CD4-positive, alpha-beta T cell treated with Interleukin-15 for 4 hours (primary cell): ENCODE results near the gene TMEM117.
"Not testable (repeated sequence)": the region's sequence is repeated elsewhere in the genome, so short reads cannot be mapped to it uniquely, and the experiment has no call there.

ENCODE experiments used
- DNase-seq: peaks from one replicate; pipeline ENCODE4 v3.0.0-alpha.2; 2020; ENCODE audit warnings: low spot score

TMEM117 gene

GRCh38 chr12:44299524-44299923 lies 463.6 kb downstream of the TMEM117 start:
- DNase-seq: no peak

- DNase-seq: no peak
Observed at GRCh38 chr12:44307506-44308168, 471.8 kb downstream of the TMEM117 start.

DNA sequence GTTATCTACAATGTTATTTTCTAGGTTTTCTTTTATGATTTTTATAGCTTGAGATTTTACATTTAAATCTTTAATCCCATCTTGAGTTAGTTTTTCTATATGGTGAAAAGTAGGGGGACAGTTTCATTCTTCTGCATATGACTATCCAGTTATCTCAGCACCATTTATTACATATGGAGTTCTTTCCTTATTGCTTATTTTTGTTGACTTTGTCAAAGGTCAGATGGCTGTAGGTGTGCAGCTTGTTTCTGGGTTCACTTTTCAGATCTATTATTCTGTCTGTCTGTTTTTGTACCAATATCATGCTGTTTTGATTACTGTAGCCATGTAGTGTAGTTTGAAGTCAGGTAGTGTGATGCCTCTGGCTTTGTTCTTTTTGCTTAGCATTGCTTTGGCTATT lies 477.3 kb downstream of the TMEM117 start:
- no peak for DNase-seq

- no peak for DNase-seq
Observed at GRCh38 chr12:44314007-44314500, 478.2 kb downstream of the TMEM117 start.

DNA sequence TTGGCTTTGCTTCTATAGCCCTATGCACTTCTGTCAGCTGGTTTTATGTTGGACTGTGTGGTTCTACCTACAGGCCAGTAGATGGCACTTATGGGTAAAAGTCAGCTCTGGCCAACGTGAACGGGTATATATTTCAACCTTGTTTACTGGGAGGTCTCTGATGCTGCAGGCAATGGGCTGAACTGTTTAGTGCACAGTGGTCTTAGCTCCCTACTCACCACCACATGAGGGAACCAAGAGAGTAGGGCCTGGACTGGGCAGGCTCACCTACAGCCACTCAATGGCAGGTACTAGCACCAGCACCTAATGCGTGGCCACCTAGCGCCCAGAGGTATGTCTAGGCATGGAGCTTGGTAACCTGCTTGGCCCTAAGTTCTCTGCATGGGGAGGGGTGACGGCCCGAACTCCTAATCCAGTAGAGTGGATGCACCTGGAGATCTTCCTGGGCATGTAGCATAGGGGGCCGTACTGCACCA lies 481.8 kb downstream of the TMEM117 start:
- no peak for DNase-seq

- no peak for DNase-seq
Observed at GRCh38 chr12:44331269-44331668, 495.4 kb downstream of the TMEM117 start.

GRCh38 chr12:44334347-44334746 lies 498.5 kb downstream of the TMEM117 start:
- no peak for DNase-seq

DNA sequence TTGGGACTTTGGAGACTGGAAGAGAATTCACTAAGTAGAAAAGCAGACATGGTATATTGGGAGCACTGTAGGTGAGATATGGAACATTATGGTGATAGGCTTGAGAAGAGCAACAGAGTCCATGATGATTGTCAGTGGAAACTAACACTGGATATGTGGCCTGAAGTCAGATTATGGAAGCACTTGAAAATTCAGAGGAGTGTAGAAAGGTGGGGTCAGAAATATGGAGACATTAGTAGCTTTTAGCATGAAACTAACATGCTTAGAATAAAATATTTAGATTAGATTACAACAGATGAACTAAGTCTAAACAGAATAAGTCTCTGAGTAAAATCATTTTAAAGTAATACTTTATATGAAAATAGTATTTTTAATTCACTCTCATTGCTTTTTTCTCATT lies 499.1 kb downstream of the TMEM117 start:
- DNase-seq: no peak

- DNase-seq: no peak
Observed at GRCh38 chr12:44336577-44336976, 500.7 kb downstream of the TMEM117 start.

- DNase-seq: no peak
Observed at GRCh38 chr12:44342371-44342770, 506.5 kb downstream of the TMEM117 start.

- DNase-seq: no peak
Observed at GRCh38 chr12:44347145-44347544, 511.3 kb downstream of the TMEM117 start.

DNA sequence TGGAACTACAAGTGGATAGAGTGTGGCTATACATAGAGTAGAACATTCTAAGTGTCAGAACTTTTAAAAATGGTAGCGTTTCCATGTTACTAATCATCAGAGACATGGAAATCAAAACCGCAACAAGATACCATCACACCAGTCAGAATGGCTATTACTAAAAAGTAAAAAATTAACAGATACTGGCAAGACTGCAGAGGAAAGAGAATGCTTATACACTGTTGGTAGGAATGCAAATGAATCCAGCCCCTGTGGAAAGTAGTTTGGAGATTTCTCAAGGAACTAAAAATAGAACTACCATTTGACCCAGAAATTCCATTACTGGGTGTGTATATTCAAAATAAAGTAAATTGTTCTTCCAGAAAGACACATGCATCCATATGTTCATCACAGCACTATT lies 521.6 kb downstream of the TMEM117 start:
- DNase-seq: no peak

DNA sequence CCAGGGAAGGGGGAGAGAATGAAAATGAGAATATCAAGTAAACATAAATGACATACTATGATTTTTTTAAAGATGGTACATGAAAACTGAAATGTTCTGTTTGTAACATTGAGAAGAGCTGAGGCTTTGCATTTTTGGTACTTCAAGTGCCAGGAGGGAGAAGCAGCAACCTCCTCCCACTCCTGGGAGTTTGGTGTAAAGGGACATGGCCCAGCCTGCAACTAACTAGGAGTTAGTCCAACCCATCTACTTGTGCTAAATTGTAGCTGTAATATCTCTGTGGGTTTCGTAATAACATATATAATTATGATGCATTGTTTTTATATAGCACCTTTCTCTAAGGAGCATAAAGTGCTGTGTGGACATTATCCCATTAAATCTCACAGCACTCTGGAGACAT lies 522.8 kb downstream of the TMEM117 start:
- DNase-seq: no peak

DNA sequence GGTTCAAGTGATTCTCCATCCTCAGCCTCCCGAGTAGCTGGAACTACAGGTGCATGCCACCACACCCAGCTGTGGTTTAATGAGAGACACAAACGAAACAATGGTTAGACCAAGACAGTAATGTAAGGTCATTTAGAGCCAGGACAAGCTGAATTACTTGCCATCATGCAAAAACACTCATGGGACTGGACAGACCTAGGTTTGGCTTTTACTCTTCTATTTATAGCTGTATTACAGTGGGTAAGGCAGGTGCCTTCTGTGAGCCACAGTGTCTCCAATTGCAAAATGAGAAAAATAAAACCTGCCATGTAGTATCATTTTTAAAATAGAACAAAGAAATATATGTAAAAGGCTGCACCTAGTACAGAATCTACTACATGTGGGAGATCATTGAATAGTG lies 527.1 kb downstream of the TMEM117 start:
- DNase-seq: no peak

GRCh38 chr12:44367136-44367535 lies 531.3 kb downstream of the TMEM117 start:
- no peak for DNase-seq

DNA sequence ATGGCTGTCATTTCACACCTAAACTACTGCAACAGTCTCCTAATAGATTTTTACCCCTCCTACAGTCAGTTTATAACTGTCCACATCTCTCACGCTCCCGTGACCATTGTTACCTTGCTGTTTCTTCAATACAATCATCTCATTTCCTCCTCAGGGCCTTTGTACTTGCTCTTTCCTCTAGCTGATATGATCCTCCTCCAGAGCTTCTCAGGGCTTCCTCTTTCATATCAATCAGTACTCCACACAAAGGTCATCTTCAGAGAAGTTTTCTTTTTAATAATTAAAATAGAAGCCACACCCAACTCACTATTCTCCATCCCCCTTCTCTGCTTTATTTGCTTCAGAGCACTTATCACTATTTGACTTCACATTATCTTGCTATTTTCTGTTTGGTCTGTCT lies 532.0 kb downstream of the TMEM117 start:
- no peak for DNase-seq

GRCh38 chr12:44369998-44370397 lies 534.1 kb downstream of the TMEM117 start:
- no peak for DNase-seq

DNA sequence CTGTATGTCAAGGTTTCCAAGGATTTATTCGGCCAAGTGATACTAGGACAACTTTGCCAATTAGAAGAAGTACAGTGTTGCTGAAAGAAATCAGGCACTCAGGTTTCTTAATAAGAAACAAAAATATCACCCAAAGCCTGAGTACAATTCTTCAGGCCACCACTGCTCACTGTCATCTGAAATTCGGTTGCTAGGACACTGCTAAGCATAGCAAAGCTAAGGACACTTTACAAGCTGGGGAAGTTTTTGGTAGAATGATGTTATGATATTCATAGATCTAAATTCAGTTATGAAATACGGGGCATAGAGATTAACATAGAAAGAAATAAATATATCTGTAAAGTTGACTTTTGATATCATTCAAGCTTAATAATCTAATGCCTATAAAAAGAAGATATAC lies 535.1 kb downstream of the TMEM117 start:
- no peak for DNase-seq

- no peak for DNase-seq
Observed at GRCh38 chr12:44372259-44372658, 536.4 kb downstream of the TMEM117 start.

DNA sequence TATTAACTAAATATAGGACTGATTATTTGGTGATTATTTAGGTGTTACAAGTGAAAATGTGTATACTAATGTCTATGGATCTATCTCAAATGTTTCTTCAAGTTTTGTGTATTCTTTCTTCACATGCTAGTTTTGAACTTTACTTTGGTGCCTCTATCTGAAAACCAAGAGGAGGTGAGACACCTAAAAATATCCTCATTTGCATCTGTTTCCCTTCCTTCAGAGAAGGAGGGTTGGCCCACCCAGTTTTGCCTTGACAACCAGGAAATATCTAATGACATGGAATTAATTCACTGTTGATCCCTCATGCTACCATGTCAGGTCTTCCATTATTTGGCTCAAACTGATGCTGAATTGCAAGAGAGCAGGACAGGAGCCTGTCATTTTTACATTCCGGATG lies 539.8 kb downstream of the TMEM117 start:
- DNase-seq: no peak

DNA sequence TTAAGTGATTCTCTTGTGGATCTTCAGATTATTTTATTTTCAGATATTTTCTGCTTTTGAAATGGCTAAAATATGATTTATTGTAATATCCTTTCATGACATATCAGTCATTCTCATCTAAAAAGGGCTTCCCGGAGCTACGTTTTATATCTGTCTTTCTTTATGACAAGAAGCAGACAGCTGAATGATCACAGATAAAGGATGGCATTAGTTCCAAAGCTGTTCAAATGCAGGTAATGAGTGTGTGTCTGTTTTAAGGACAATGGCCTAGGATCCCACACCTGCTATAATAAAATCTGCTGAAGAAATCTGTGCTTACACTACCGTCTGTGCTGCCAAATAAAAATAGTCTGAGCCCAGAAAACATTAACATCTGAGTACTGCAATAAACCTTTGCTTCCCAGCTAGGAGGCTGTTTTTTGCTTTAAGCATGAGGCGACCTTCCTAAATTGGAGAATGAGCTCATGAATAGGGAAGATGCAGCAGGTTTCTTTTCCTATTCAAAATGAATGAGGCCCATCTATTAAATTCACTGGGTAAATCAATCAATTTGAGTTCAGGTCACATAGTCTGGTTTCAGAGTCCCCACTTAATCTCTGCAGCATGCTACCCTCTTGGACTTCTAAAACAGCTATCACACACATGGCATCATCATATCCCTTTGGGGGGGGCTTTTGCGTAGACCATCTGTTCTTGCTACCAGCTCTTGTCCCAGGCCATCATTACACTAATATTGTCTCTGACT lies 541.7 kb downstream of the TMEM117 start:
- no peak for DNase-seq

GRCh38 chr12:44379113-44379512 lies 543.2 kb downstream of the TMEM117 start:
- DNase-seq: not testable (repeated sequence)

- DNase-seq: no peak
Observed at GRCh38 chr12:44379831-44380230, 544.0 kb downstream of the TMEM117 start.

GRCh38 chr12:44380861-44381260 lies 545.0 kb downstream of the TMEM117 start:
- no peak for DNase-seq
